NB4 (cell line): ENCODE data around the gene KCTD16.

Experiments
- MYC ChIP-seq: IDR thresholded peaks from 2 replicates; pipeline ENCODE4 v1.6.1; 2011; ENCODE audit warnings: low read depth, low read length
- POLR2A ChIP-seq: IDR thresholded peaks from 2 replicates; pipeline ENCODE4 v1.6.1; 2011; ENCODE audit warnings: mild to moderate bottlenecking; ENCODE audit not compliant: insufficient read length; ENCODE audit errors: extremely low read depth
- TF ChIP-seq, protein P1 (sequence below): IDR thresholded peaks from one replicate; pipeline ENCODE4 v1.5.1; 2012; ENCODE audit warnings: low read depth, low read length
- TF ChIP-seq, protein P2 (sequence below): IDR thresholded peaks from 2 replicates; pipeline ENCODE4 v1.6.1; 2011; ENCODE audit warnings: low read depth, low read length

DNA sequence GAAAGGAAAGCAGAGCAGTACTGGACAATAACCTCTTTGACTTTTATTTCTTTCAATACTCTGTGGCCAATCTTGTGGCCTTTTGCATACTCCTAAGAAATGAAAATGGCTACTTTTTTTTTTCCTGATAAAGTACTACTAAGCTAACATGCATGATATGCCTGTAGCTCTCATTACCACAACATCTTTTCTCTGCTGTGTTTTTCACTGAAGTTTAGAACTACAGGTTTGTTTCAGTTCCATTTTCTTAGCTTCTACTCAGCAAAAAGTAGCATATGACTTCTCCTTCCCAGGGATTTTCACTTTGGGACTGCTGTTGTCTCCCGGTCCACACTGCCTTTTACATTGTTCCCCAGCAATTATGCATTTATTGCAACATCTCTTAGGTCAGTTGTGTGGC, 204.0 kb downstream of the KCTD16 start:
- TF ChIP-seq, protein P1, sequence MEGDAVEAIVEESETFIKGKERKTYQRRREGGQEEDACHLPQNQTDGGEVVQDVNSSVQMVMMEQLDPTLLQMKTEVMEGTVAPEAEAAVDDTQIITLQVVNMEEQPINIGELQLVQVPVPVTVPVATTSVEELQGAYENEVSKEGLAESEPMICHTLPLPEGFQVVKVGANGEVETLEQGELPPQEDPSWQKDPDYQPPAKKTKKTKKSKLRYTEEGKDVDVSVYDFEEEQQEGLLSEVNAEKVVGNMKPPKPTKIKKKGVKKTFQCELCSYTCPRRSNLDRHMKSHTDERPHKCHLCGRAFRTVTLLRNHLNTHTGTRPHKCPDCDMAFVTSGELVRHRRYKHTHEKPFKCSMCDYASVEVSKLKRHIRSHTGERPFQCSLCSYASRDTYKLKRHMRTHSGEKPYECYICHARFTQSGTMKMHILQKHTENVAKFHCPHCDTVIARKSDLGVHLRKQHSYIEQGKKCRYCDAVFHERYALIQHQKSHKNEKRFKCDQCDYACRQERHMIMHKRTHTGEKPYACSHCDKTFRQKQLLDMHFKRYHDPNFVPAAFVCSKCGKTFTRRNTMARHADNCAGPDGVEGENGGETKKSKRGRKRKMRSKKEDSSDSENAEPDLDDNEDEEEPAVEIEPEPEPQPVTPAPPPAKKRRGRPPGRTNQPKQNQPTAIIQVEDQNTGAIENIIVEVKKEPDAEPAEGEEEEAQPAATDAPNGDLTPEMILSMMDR, result no peak
- no peak for TF ChIP-seq POLR2A
- TF ChIP-seq, protein P2, sequence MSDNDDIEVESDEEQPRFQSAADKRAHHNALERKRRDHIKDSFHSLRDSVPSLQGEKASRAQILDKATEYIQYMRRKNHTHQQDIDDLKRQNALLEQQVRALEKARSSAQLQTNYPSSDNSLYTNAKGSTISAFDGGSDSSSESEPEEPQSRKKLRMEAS, result no peak
- TF ChIP-seq MYC, result no peak
